IPS-NIHi7 (cell line): ENCODE data around the gene UST.
"Not testable (repeated sequence)": the region's sequence is repeated elsewhere in the genome, so short reads cannot be mapped to it uniquely, and the experiment has no call there.

Experiments
- DNase-seq: peaks from one replicate; pipeline ENCODE4 v3.0.0; 2012; ENCODE audit warnings: mixed read lengths; ENCODE audit errors: extremely low spot score

UST gene

DNA sequence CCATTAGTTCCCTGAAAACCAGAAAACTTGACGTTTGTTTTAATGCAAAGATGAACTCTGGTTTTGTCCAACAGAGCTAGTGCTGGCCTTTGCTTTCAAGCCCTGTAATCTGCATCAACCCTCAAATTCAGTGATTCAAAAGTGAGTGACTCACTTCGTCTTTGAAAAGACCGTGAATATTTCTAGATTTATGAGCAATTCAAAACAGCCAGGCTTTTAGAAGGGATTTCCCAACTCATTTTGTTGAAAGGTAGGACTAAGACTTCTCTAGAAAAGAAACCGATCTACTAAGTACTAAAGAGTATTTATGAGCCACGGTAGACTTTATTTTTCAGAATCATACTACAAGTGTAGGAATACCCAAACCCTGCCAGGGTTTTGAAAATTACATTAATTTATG is 121.5 kb downstream of the UST start:
- DNase-seq, result no peak

DNA sequence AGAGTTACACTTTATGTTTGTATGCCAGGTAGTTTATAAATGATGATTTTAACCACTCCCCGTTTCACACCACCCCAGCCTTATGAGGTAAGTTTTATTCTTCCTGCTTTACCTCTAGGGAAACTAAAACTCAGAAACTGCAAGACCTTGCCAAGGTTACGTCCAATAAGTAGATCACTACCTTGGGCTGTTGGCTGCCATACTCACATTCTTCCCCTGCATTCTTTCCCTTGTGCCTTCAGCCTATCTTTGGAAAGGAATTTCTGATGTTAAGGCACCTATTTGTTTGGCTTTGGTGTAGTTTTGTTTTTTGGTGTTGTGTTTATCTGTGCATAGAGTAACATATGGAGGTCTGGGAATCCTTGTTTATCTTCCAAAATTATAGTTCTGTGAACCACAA is 122.1 kb downstream of the UST start:
- DNase-seq, result no peak

DNA sequence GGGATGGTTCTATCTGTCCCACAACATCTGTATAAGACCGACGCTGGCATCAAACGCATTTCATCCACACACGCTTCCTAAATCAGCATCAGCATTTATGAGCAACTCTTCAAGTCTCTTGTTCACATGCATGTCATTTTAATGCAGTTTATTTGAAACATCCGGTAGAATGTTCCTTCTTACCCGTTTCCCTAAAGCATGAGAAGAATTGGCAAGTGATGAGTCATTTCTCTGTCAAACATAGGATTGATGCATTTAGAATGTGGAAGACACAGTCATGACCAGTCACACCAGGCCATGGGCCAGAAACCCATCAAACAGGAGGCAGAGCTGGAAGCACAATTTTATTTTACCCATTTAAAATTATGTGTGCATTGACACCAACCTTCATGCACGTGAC is 122.8 kb downstream of the UST start:
- DNase-seq, result no peak

DNA sequence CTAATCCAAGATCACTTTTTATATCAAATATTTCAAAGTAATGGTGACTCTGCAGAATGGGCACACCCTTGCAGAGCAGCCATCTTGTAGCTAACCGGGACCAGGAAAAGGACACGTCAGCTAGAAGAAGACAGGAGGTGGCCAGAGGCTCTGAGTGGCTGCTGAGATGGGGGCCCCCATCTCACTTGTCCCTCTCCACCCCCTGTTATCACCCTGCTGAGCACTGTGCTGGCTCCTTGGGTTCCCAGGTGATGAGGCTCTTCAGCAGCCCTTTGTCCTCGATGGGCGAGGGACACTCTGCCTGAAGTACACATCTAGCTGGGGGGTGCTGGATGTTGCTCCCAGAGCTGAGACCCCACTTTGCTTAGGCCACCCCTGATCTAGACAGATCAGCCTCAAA is 126.3 kb downstream of the UST start:
- no peak for DNase-seq

DNA sequence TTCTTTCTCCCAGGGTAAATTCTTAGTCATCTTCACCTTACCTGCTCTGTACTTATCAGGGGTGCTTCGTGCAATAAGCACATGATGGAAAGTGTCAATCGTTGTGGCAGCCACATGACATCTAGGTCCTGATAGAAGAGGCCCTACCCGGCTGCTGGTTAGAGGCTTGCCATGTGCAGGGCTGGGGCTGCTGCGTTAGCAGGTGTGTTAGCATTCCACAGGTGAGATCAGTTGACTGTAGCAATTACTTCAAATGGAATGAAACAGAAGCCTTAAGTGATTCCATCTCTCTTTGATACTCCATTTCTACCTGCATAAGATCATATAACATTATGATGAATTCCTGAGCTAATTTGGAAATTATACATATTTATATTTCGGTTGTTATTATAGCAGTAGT is 127.0 kb downstream of the UST start:
- no peak for DNase-seq

DNA sequence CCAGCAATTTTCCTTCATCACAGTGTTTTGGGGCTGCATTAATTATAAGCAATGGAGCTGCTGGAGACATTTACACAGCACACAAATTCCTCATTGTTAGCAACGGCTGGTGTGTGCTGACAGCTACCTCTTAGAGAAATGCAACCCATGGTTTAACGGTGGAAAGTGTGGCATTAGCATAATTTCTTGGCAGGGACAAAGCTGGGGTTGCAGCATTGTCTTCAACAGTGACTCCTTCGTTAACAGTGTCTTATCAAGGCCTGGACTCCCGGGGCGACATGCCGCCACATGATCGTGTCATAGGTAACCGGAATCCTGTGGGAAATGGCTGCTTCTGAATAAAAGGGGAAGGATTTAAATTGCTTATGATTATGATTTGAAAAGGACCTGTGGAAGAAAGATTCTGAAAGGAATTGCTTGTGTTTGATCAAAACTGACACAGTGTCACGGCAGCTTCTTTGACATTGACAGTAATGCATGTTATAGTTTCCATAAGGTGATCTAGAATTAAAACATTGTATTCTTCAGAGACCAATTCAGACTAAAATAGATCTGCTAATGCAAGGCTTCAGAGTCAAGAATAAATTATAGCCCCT is 128.0 kb downstream of the UST start:
- no peak for DNase-seq

DNA sequence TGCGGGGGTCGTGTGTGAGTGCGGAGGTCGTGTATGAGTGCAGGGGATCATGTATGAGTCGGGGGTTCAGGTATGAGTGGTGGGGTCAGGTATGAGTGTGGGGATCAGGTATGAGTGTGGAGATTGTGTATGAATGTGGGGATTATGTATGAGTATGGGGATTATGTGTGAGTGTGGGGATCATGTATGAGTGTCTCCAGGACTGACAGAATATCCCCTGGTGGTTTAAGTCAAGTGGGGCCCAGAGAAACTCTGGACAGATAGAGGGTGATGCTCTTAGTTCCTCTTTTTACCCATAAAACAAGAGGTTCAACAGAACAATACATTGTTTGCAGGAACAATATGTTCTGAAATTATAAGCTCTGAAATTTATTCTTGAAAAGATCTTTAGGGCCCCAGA is 131.9 kb downstream of the UST start:
- no peak for DNase-seq

DNA sequence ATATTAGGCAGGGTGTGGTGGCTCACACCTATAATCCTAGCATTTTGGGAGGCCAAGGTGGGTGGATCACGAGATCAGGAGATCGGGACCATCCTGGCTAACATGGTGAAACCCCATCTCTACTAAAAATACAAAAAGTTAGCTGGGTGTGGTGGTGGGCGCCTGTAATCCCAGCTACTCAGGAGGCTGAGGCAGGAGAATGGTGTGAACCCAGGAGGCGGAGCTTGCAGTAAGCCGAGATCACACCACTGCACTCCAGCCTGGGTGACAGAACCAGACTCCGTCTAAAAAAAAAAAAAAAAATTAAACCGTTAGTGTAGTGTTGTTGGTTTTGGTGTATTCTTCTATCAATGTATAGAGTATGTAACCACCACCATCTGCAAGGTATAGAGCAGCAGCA is 133.9 kb downstream of the UST start:
- DNase-seq, result not testable (repeated sequence)

DNA sequence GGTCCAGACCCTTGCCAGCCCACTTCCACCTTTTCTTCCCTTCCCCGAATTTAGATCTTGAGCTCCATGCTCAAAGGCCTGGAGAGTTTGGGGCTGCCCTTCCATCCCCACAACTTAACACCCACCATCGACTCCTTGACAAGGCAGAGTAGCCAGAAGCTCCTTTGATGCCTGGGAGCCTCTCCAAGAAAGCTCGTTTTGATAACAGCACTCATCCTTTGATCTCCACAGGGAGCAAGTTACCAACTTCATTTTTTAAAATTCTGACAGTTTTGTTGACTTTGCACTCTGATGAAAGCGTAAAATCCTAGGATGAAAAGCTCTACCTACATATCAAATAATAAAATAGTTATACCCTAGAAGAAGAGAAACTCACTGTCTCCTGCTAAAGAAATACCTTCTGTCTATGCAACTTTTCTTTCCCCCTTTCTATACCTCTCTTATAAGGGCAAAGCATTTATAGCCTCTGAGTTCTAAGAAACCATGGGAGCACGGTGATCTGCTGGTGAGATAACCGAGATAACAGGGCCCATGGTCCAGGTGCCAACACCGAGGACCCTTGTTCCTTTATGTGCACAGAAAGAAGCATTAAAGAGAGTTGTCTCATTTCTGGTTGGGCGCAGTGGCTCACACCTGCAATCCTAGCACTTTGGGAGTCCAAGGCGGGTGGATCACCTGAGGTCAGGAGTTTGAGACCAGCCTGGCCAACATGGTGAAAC is 134.9 kb downstream of the UST start:
- no peak for DNase-seq

DNA sequence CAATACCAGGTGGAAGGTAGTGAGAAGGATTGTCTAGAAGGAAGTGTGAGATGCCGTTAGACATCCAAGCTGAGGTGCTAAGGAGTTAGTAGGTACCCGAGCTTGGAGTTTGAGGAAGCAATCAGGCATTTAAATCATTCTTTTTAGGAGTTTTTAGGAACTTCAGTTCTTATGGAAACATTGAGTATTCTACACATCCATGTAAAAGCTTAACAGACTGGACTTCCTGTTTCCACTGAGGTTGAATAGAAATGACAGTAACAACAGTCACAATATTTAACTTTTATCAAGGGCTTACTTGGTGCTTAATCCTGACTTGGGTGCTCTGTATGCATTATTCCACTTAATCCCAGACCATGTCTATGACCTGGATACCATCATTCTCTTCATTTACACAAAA is 136.4 kb downstream of the UST start:
- no peak for DNase-seq

DNA sequence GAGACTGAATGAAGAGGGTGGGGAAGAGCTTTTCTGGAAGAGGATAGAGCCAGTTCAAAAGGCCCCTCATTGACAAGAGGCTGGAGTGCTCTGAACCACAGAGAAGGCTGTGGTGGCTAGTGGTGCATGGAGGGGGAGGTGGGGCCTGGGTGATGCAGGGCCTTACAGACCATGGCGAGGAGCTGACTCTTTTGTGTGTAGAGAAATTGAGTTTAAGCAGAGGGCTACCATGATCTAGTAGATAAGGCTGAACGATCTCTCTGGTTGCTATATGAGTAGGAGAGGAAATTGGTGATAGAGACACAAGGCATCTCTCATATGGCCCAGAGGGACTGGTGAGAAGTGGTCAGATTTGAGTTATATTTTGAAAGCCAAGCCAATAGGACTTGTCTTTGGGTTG is 137.6 kb downstream of the UST start:
- DNase-seq, result no peak

DNA sequence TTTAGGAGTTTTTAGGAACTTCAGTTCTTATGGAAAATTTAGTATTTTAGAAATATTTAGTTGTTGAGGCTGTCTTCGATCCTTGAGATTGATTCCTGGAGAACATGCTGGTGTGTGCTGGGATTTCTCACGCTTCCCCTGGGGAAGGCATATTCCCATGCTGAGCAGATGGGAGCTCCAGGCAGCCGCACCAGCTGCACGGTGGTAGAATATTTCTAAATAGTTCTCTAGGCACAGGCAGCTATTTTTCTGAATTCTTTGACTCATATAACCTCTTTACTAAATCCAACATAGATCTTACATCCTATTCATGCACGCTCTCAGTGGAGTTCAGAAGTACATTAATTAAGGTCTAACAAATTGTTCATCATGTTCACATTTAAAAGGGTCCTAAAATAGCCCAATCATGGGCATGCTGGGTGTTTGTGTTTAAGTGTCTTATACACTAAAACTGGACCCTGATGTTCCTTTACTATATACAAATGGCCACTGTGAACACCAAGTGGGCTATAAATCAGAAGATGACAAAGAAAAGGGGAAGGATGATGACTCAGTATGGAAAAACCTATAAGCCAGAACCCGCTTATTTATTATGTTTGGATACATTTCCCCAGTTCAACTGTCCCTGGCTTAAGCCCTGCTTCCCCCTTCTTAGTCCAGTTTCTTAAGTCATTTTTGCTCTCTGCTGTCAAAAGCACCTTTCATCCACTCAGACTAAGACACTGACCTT is 138.5 kb downstream of the UST start:
- no peak for DNase-seq

DNA sequence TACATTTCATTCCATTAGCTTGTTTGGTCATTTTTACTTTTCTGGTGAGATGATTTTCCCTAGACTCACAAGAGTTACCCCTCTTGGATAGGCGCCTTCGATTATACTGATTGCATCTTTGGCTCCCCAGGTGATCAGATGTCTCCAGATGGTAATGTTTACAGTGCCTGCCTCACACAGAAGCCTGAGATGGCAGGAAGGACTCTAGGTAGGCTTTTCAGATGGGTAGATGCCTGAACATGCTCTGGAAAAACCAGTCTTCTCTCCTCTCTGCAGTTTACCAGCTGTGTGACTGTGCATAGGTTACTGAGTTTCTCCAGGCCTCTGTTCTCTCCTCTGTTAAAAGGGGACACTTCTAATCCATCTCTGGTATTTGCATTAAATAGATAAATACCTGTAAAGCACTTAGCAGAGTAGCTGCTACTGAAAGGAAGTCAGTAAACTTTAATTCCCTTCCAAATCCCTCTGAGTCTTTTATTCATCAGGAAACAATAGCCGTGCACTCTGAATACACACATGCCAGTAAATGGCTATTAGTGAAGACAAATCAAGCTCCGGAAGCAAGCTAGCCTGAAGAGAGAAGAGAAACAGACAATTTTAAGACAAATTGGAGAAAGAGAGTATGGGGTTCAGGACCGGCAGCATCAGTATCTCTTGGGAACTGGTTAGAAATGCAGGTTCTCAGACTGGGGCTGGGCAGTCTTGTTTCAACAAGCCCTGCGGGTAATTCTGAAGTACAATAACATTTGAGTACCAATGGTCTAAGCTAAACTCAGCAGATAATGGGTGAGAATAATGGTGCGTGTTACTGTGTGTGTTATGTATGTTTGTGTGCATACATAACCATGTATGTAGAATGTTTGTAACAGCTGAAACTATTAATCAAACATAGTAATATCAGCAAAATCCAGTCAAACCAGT is 139.4 kb downstream of the UST start:
- no peak for DNase-seq

DNA sequence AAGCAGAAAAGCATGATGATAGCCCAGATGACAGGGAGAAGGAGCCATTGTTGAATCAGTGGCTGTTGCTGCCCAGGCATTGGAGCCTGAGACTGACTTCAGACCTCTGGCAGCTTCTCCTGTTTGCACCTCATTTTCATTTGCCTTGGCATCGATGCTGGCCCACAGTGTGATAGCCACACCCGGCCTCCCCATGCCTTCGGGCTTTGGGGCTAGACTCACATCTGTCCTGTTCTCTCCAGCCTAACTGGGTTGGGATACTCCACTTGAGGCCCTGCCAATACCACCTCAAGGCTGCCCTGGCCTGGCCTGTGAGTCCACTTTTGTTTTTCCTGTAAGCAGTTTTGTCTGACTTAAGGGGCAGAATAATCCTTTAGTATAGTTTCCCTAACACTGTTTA is 140.4 kb downstream of the UST start:
- no peak for DNase-seq

DNA sequence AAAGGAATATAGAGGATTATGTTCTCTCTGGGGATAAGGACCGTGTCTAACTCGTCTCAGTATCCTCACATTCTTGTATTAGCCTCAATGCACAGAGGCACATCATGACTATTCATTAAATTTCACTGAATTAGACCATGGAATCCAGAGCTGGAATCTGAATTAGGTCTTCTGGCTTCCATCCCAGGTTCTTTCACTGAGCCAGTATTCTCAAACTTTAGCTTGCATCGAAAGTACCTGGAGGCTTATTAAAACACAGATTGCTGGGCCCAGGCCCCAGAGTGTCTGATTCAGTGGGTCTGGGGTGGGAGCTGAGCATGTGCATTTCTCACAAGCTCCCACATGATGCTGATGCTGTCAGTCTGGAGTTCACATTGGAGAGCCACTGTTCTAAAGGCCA is 142.0 kb downstream of the UST start:
- no peak for DNase-seq

DNA sequence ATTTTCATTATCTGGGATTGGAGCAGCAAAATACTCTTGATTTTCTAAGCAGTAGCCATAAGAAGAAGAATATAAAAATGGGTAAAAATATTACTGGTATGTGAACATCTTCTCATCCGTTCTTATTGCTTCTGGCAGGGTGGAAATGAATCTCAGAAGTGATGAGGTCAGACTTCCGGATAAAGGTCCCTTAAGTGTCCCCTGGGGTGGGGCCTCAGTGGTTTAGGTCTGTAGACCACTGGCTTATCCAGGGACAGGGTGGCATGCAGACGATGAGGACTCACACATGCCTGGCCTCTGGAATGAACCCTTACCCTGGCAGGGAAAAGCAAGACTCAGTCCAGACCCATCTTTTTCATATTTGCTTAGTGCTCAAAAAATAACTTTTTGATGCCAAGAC is 143.3 kb downstream of the UST start:
- no peak for DNase-seq

DNA sequence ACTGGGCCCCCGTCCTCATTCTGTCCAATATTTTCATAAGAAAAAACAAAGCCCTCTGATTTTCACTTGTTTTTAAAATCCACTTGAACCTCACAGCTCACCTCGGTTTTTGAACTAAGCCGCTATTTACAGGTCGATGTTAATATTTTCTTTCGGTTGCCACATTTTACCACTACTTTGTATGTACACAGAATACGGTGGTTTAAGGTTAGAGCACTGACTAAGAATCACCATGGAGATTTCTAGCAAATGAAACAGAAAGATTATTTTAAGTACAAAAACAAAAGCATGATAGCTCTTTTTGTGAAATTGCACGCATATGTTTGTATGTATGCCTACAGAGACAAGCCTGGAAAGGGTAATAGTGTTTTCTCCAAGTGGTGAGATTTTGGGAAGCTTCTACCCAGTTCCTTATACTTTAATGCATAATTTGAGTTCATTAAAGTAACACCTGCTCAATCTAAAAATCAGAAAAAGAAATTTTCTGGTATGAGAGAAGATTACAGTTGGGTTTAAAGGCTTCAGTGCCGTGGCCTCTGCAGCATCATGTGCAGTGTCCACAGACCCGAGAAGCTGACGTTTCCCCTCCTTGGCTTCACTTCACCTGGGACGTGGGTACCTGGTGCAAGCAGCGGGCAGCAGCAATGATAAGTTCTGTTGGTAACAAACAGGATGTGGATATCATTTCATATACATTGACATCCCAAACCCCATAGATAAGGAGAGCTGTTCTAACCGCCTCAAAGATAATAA is 144.0 kb downstream of the UST start:
- no peak for DNase-seq

DNA sequence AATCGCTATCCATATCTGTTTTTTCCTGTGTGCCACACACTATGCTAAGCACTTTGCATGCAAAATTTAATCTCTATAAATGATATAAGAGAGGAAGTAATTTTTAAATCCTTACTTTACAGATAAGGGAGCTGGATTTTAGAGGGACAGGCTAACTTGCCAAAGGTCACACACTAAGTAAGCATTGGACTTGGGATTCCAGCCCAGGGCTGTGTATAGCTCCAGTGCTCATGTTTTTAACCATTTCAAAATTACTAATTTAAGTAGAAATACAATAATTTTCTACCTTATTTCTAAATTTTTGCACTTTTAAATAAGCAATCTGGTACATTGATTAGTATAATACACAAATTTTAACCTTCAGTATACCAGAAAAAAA is 144.6 kb downstream of the UST start:
- no peak for DNase-seq

DNA sequence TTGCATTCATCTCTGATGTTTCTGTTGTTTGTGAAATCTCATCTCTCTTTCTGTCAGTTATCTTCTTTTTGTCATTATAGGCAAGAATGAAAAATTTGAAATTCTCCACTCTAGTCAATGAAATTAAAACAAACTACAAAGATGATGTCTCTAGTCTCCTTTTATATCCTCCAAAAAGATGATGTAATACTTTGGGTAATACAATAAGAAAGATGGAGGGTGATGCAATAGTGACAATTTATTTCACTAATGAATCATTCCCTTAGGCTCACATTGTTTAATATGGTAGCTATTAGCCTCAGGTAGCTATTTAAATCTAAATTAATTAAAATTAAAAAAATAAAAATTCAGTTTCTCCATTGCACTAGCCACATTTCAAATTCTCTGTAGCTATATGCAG is 145.4 kb downstream of the UST start:
- no peak for DNase-seq

DNA sequence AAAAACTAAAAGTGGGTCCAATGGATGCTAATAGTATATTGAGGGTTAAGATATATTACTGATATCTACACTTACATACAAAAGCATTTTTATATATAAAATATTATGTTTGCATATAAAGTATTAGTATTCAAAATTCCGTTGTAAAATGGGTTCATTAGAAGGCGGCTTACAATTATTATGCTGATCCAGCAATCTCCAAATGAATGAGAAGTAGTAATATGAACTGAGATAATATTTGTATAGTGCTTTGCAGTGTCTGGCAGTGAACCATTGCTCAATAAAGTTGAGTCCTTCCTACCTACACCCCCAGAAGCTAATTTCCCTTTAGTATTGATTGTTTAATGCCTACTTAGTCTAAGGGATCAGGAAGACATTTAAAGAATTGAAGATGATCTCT is 146.2 kb downstream of the UST start:
- no peak for DNase-seq

DNA sequence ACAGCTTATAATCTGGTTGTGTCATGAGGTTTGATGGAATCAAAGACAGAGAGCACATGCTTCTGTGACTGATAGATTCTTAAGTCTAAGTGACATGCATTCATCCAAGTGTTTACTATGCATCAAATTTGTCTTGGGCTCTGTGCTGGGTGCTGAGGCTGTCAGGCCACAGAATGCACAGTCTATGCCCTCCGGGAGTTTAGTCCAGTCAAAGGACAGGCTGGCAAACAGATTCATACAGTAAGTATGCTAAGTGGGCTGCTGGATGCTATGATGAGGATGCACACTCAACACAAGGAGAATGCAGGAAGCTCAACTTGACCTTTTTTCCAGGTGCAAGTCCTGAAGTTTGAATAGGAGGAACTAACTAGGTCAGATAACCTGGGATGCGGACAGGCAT is 146.7 kb downstream of the UST start:
- no peak for DNase-seq
